Mesenchymal stem cell (in vitro differentiated cells and primary cell): ENCODE data around the gene TRIM60.
"Not testable (repeated sequence)": the region's sequence is repeated elsewhere in the genome, so short reads cannot be mapped to it uniquely, and the experiment has no call there.

Experiments used
- DNase-seq: peaks from one replicate; pipeline ENCODE4 v3.0.0-alpha.2; 2013
- H2AFZ ChIP-seq: one replicate; pipeline ENCODE4 v1.6.1; 2013; ENCODE audit warnings: low read depth, mild to moderate bottlenecking, control low read depth, inconsistent platforms, low read length, moderate library complexity
- H2AK5ac ChIP-seq: 2 replicates; pipeline ENCODE4 v1.6.1; 2013; ENCODE audit warnings: low read length, moderate library complexity, mild to moderate bottlenecking, inconsistent platforms; ENCODE audit not compliant: severe bottlenecking
- H2BK120ac ChIP-seq: one replicate; pipeline ENCODE4 v1.6.1; 2013; ENCODE audit warnings: low read depth, mild to moderate bottlenecking, inconsistent platforms, low read length, moderate library complexity
- H2BK12ac ChIP-seq, 2 experiments: one replicate each; pipeline ENCODE4 v1.6.1; 2013; ENCODE audit warnings: inconsistent platforms in 2 of 2, low read length in 2 of 2, mild to moderate bottlenecking in 2 of 2, moderate library complexity in 2 of 2, control low read depth in 1 of 2
- H2BK15ac ChIP-seq: one replicate; pipeline ENCODE4 v1.6.1; 2013; ENCODE audit warnings: mild to moderate bottlenecking, low read depth, inconsistent platforms; ENCODE audit not compliant: poor library complexity, severe bottlenecking
- H2BK5ac ChIP-seq: 2 replicates; pipeline ENCODE4 v1.6.1; 2013; ENCODE audit warnings: low read depth, mild to moderate bottlenecking, low read length, control low read depth, inconsistent platforms; ENCODE audit not compliant: poor library complexity, severe bottlenecking
- H3K14ac ChIP-seq, 2 experiments: one replicate each; pipeline ENCODE4 v1.6.1; 2013; ENCODE audit warnings: inconsistent platforms in 2 of 2, low read length in 2 of 2, control low read depth in 1 of 2, mild to moderate bottlenecking in 1 of 2, moderate library complexity in 1 of 2
- H3K18ac ChIP-seq, 2 experiments: one replicate each; pipeline ENCODE4 v1.6.1; 2013; ENCODE audit warnings: inconsistent platforms in 2 of 2, low read length in 2 of 2, control low read depth in 1 of 2, low read depth in 1 of 2, mild to moderate bottlenecking in 1 of 2
- H3K23ac ChIP-seq, 2 experiments: one replicate each; pipeline ENCODE4 v1.6.1; 2013; ENCODE audit warnings: inconsistent platforms in 2 of 2, low read length in 2 of 2, mild to moderate bottlenecking in 2 of 2, moderate library complexity in 2 of 2, control low read depth in 1 of 2
- H3K27ac ChIP-seq: 2 replicates; pipeline ENCODE4 v1.5.1; 2013; ENCODE audit warnings: mild to moderate bottlenecking, moderate library complexity, low read length, control low read depth, inconsistent platforms; ENCODE audit not compliant: poor library complexity, severe bottlenecking
- H3K27me3 ChIP-seq, 2 experiments: 2 replicates each; pipeline versions ENCODE4 v1.6.1 to v1.7.0; 2013; ENCODE audit warnings: low read length in 2 of 2, mild to moderate bottlenecking in 2 of 2, moderate library complexity in 2 of 2, control low read depth in 1 of 2, inconsistent platforms in 1 of 2; ENCODE audit not compliant: control insufficient read depth in 1 of 2, insufficient read depth in 1 of 2
- H3K36me3 ChIP-seq, 2 experiments: 2 replicates each; pipeline versions ENCODE4 v1.6.1 to v1.7.0; 2013; ENCODE audit warnings: low read length in 2 of 2, control low read depth in 1 of 2, inconsistent platforms in 1 of 2, low read depth in 1 of 2, mild to moderate bottlenecking in 1 of 2; ENCODE audit not compliant: insufficient read depth in 2 of 2, control insufficient read depth in 1 of 2
- H3K4ac ChIP-seq, 2 experiments: one replicate each; pipeline ENCODE4 v1.6.1; 2013; ENCODE audit warnings: inconsistent platforms in 2 of 2, low read length in 2 of 2, mild to moderate bottlenecking in 2 of 2, moderate library complexity in 2 of 2, control low read depth in 1 of 2, low read depth in 1 of 2
- H3K4me1 ChIP-seq: 2 replicates; pipeline ENCODE4 v1.6.1; 2013; ENCODE audit warnings: low read depth, low read length, control low read depth; ENCODE audit not compliant: control insufficient read depth, insufficient read depth
- H3K4me2 ChIP-seq: 2 replicates; pipeline ENCODE4 v1.6.1; 2013; ENCODE audit warnings: low read length, mild to moderate bottlenecking, inconsistent platforms; ENCODE audit not compliant: poor library complexity, severe bottlenecking
- H3K4me3 ChIP-seq, 2 experiments: 2 replicates each; pipeline versions ENCODE4 v1.5.1 to v1.7.0; 2013; ENCODE audit warnings: low read length in 2 of 2, mild to moderate bottlenecking in 2 of 2, control low read depth in 1 of 2, low read depth in 1 of 2; ENCODE audit not compliant: insufficient read depth in 1 of 2
- H3K79me1 ChIP-seq: replicated peaks from 2 replicates; pipeline ENCODE4 v1.6.1; 2013; ENCODE audit warnings: mild to moderate bottlenecking, control low read depth, low read length, inconsistent platforms; ENCODE audit not compliant: poor library complexity, severe bottlenecking
- H3K9ac ChIP-seq: 2 replicates; pipeline ENCODE4 v1.7.0; 2013; ENCODE audit warnings: mild to moderate bottlenecking, low read length, moderate library complexity
- H3K9me3 ChIP-seq: 2 replicates; pipeline ENCODE4 v1.7.0; 2013; ENCODE audit warnings: mild to moderate bottlenecking, low read length; ENCODE audit not compliant: control insufficient read depth
- H4K8ac ChIP-seq: one replicate; pipeline ENCODE4 v1.6.1; 2013; ENCODE audit warnings: inconsistent platforms, mild to moderate bottlenecking, low read length, moderate library complexity
- H4K91ac ChIP-seq: one replicate; pipeline ENCODE4 v1.6.1; 2013; ENCODE audit warnings: mild to moderate bottlenecking, low read length, inconsistent platforms
- WGBS: methylation state at CpG from one replicate; pipeline ENCODE4 v1.1.7; 2013; ENCODE audit warnings: mixed read lengths; 5-methylcytosine and 5-hydroxymethylcytosine counted together

Gene TRIM60

GRCh38 chr4:165073346-165073745, 41.5 kb downstream of the TRIM60 start:
- not testable (repeated sequence) for H2BK15ac ChIP-seq, H3K9ac ChIP-seq
- WGBS = 64% methylated on average over 11 of the region's 11 CpGs

GRCh38 chr4:165077034-165077578, 45.3 kb downstream of the TRIM60 start:
- H2BK15ac ChIP-seq = no peak overlapping the region

More at GRCh38 chr4:165073346-165073745, 41.5 kb downstream of the TRIM60 start:
- not testable (repeated sequence) for H3K18ac ChIP-seq, H3K36me3 ChIP-seq, H3K14ac ChIP-seq, H4K91ac ChIP-seq, H3K79me1 ChIP-seq, H3K27ac ChIP-seq, DNase-seq, H3K4me2 ChIP-seq, H2AFZ ChIP-seq, H3K4me1 ChIP-seq, H3K4me3 ChIP-seq, H2BK5ac ChIP-seq, H3K27me3 ChIP-seq, H2BK12ac ChIP-seq, H2AK5ac ChIP-seq, H3K23ac ChIP-seq, H3K9me3 ChIP-seq, H3K4ac ChIP-seq, H2BK120ac ChIP-seq, H4K8ac ChIP-seq

GRCh38 chr4:165079476-165079875, 47.7 kb downstream of the TRIM60 start:
- Histone ChIP-seq H3K36me3 (peaks cover 0 to 16% of the 10 kb centered on the region in 2 experiments), H3K14ac (no peak overlapping the region), H4K91ac (no peak overlapping the region), H3K18ac (no peak overlapping the region), H2AK5ac (no peak overlapping the region), H3K27me3 (no peaks in the 10 kb centered on the region), H3K27ac (no peak overlapping the region), H3K79me1 (peaks cover 2% of the 10 kb centered on the region), H2BK120ac (no peak overlapping the region), H2BK15ac (no peak overlapping the region), H4K8ac (peak overlapping the region; percentile 15), H3K4me3 (no peak overlapping the region), H3K9ac (no peak overlapping the region), H3K23ac (no peak overlapping the region), H2AFZ (no peak overlapping the region), H2BK5ac (no peak overlapping the region), H2BK12ac (no peak overlapping the region), H3K4me2 (no peak overlapping the region), H3K9me3 (no peaks in the 10 kb centered on the region), H3K4ac (no peak overlapping the region), H3K4me1 (peaks cover 2% of the 10 kb centered on the region)
- WGBS = 87% methylated on average over 5 of the region's 6 CpGs
- no peak for DNase-seq

More at GRCh38 chr4:165077034-165077578, 45.3 kb downstream of the TRIM60 start:
- H3K9ac ChIP-seq = no peak overlapping the region
- DNase-seq = no peak
- no peak overlapping the region for H2AK5ac ChIP-seq
- H3K79me1 ChIP-seq = peaks cover 2% of the 10 kb centered on the region
- H3K14ac ChIP-seq = no peak overlapping the region
- H3K18ac ChIP-seq = no peak overlapping the region
- no peak overlapping the region for H3K4me2 ChIP-seq
- H3K4ac ChIP-seq = no peak overlapping the region
- H3K9me3 ChIP-seq = no peaks in the 10 kb centered on the region
- H2BK12ac ChIP-seq = no peak overlapping the region
- peaks cover 2% of the 10 kb centered on the region for H3K4me1 ChIP-seq
- no peak overlapping the region for H2BK5ac ChIP-seq
- no peak overlapping the region for H2AFZ ChIP-seq
- 91% methylated on average over 3 of the region's 5 CpGs for WGBS
- no peak overlapping the region for H4K91ac ChIP-seq
- H3K36me3 ChIP-seq = peaks cover 0 to 15% of the 10 kb centered on the region in 2 experiments
- H3K27ac ChIP-seq = no peak overlapping the region
- no peak overlapping the region for H3K4me3 ChIP-seq
- no peak overlapping the region for H2BK120ac ChIP-seq
- no peak overlapping the region for H3K23ac ChIP-seq
- H4K8ac ChIP-seq = no peak overlapping the region
- H3K27me3 ChIP-seq = no peaks in the 10 kb centered on the region

GRCh38 chr4:165084787-165085186, 53.0 kb downstream of the TRIM60 start:
- not testable (repeated sequence) for H2AFZ ChIP-seq, H3K9me3 ChIP-seq, H3K4ac ChIP-seq, H2BK15ac ChIP-seq, H3K14ac ChIP-seq, H2BK120ac ChIP-seq, H2BK12ac ChIP-seq, H3K9ac ChIP-seq, H3K4me2 ChIP-seq, H2BK5ac ChIP-seq, H4K8ac ChIP-seq, H3K27ac ChIP-seq, H2AK5ac ChIP-seq, DNase-seq, H3K79me1 ChIP-seq, H3K27me3 ChIP-seq, H3K18ac ChIP-seq, H4K91ac ChIP-seq, H3K4me3 ChIP-seq, H3K23ac ChIP-seq, H3K4me1 ChIP-seq
- 100% methylated on average over 3 of the region's 7 CpGs for WGBS
- peaks cover 12 to 37% of the 10 kb centered on the region in 2 experiments for H3K36me3 ChIP-seq
